ENCODE data around the gene TSPAN1.

TSPAN1 gene, protein sequence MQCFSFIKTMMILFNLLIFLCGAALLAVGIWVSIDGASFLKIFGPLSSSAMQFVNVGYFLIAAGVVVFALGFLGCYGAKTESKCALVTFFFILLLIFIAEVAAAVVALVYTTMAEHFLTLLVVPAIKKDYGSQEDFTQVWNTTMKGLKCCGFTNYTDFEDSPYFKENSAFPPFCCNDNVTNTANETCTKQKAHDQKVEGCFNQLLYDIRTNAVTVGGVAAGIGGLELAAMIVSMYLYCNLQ
- 0 to 0.19 (median 0.18) reads per million in 3 experiments for total RNA-seq

- no peak for DNase-seq
Observed at GRCh38 chr1:46174448-46175231, at the start of gene TSPAN1. TSS of gene TSPAN1 (plus strand) at chr1:46175087. CDS start at chr1:46181108, 6,021 bp downstream.

DNA sequence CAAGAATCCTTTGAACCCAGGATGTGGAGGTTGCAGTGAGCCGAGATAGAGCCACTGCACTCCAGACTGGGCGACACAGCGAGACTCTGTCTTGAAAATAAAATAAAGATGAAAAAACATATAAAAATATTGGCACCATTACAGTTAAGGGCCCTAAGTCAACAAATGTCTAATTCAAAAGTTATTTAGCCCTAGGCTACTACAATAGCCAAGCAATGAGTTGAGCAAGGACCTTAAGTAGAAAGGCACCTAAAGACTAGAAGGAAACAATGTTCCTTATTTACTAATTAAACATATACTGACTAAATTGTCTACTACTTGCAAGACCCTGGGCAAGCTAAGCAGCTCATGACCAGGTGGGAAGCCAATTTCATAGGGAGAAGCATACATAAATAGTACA is 46.5 kb upstream of the TSPAN1 start:
- no peak for DNase-seq

- no peak for DNase-seq
Observed at GRCh38 chr1:46130121-46130520, 44.8 kb upstream of the TSPAN1 start.

- no peak for DNase-seq
Observed at GRCh38 chr1:46130606-46131005, 44.3 kb upstream of the TSPAN1 start.

GRCh38 chr1:46131093-46131492 is 43.8 kb upstream of the TSPAN1 start:
- no peak for DNase-seq

GRCh38 chr1:46131712-46132528 is 43.0 kb upstream of the TSPAN1 start:
- DNase-seq = peak; percentile 13

DNA sequence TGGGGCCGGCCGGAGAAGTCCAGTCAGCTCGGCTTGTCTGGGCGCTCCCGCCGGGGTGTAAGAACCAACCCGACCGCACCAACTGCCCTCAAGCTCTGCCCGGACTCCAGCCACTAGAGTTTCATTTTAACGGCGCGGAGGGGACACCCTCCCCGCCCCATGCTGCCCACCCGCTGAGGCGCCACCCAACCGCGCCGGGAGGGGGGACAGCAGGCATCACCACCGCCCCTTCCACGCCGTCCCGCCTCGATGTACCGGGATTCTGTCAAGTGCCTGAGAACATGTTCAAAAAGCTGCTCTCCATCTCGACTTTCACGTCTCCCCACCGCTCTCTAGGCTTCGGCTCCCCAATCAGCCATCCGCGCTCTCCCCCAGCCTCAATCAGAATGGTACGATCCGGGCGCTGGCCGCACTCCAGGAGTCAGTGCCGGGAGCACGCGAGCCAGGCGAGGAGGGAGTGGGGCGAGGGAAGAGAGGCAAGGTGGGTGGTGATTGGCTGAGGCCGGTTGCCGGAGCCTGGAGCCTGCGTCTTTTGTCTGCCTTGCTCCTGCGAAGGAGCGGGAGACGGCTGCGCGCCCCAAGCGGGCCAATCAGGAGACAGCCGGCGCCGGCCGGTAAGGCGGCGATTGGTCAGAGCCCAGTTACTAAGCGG is 42.2 kb upstream of the TSPAN1 start, which contains the start of gene PIK3R3:
Gene PIK3R3, minus strand, starts transcription at position 101 of the 652 bp plus-strand sequence. CDS start 677 bp downstream, outside the sequence.
- peak; percentile 80 for DNase-seq

GRCh38 chr1:46133181-46133658 is 41.7 kb upstream of the TSPAN1 start:
- no peak for DNase-seq

DNA sequence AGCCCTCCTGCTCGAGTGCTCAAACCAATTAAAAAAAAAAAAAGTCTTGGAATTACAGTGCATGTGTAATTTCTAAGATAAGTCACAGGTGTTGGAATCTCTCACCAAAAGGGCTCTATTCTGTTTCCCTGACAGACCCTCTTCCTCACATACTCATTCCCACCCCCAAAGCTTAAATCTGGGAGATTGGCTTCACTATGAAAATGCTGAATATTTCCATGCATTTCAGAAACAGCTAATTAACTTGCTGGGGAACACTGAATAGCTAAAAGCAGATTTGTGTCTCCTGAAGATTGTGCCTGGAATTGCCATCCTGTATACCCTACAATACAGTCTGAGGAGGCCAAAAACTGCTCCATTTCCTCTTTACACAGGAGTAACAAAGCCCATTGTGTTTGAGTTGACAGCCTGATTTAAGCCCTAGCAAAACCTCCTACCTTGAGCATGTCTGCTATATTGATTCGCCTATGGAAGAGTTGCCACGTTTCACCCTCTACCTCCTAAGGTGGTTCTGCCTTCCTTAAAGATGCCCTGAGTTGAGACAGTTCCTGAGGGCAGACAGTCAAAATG is 41.0 kb upstream of the TSPAN1 start:
- no peak for DNase-seq

DNA sequence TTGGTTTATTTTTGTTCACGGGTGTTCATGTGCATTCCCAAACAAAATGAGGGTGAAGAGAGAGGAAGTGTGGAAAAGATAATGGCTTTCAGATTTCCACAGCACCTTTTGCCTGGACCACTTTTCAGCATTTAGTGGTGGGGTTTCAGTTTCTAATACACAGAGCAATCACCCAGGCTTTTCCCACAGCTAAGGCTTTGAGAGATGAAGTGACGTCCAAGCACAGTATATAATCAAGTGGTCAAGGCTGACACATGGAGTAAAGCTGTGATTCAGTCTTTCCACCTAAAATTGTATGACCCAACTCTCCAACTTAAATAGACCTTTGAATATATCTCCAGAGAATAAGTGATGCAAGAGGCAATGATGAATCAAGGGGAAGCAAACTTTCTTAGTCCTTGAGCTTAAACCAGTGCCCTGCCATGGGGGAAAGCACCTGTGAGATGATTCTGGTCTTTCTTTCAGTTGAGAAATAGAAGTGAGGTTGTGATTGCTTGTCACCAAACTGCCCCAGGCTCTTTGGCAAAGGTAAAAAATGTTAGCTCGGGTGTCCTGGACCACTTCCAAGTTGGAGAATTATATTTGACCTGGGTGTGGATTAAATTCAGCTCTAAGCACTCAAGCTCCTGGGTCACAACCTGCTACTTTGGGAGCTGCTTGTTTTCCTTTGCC is 40.1 kb upstream of the TSPAN1 start:
- DNase-seq = no peak

DNA sequence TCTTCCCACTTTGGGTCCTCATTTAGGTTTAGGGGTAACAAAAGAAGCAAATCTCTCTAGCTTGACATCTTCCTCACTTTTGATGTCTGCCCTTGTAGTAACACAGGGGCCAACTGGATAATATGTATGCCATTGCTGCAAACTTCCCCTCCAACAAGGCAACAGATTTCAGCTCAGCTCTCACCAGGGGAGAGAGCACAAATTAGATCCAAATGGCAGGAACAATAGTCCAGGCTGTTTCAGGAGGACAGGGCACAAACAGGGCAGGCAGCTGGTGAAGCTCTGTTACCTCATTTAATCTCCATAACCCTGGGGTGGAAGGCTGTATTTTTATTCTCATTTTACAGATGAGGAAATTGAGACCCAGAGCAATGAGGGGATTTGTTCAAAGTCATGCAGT is 38.2 kb upstream of the TSPAN1 start:
- no peak for DNase-seq

GRCh38 chr1:46137916-46138315 is 37.0 kb upstream of the TSPAN1 start:
- no peak for DNase-seq

- no peak for DNase-seq
Observed at GRCh38 chr1:46148318-46148717, 26.6 kb upstream of the TSPAN1 start.

- DNase-seq = no peak
Observed at GRCh38 chr1:46150085-46150484, 24.8 kb upstream of the TSPAN1 start.

GRCh38 chr1:46152016-46152415 is 22.9 kb upstream of the TSPAN1 start:
- DNase-seq = no peak

DNA sequence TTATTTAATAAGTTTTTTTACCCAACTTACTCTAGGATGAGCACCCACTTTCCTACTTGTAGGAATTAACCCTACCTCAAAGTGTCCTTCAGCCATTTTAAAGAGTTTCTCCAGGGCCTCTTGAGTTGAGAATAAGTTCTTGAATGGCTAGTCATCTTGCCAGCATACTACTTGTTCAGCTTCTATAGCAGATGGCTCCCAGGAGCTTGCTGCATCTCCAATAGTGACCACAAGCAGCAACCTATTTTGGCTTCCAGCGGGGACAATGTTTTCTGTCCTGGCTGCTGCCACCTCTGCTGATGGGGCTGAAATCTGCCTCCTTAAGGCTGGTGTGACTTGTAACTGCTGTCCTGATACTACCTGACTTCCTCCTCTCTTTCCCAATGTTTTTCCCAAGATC is 21.7 kb upstream of the TSPAN1 start:
- DNase-seq = no peak

DNA sequence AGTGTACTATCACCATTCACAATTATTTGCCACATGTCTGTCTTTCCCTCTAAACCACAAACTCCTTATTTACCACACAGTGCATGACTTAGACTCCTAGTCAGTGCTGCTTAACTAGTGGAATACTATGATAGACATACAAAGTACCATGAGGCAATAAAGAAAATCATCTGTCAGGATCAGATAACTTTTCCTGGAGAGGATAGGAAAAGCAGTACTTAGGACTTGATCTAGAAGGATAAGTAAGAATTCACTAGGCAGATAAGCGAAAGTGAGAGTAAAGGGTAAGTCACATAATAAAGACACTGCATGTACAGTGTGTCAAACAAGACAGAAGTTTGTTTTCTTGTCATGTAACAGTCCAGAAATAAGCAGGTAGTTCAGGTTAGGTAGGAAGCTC is 21.2 kb upstream of the TSPAN1 start:
- no peak for DNase-seq

GRCh38 chr1:46157916-46158311 is 17.0 kb upstream of the TSPAN1 start:
- no peak for DNase-seq

DNA sequence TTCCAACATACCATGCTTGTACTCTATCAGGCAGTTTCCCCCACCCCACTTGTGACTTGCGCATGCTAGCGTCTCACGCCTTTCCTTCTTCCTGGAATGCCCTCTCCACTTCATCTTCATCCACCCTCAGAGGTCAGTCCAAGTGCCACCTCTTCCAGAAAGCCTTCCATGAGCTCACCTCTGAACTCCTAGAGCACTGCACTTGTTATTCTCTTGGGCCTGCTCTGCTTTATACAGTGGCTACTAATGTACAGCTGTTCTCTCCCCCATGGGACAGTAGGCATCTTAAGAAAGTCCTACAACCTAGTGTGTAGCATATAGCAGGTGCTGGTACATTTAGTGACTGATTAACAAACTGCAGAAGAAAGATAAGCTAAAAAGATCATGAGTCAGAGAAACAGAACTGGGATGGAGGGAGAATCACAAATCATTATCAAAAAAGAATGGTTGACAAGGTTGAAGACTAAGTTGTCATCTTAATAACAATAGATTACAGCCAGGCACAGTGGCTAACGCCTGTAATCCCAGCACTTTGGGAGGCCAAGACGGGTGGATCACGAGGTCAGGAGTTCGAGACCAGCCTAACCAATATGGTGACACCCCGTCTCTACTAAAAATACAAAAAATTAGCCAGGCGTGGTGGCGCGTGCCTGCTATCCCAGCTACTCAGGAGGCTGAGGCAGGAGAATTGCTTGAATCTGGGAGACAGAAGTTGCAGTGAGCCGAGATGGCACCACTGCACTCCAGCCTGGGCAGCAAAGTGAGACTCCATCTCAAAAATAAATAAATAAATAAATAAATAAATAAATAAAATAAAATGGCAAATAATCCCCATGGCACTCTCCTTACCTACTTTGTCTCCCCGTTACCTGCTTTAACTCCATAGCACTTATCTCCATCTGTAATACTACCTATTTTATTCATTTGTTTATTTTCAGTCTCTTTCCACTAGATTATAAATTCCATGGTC is 16.3 kb upstream of the TSPAN1 start:
- DNase-seq = no peak

GRCh38 chr1:46159516-46159915 is 15.4 kb upstream of the TSPAN1 start:
- DNase-seq = no peak
